ENCODE results near the gene PSMD1. TPM values are rescaled to one million over a fixed set of nuclear protein-coding genes. Genes with fewer than 3 reads are reported as not detected.
A peak's percentile ranks its signal among the peaks of the same experiment; 100 is the strongest.

PSMD1 gene
- total and polyA plus RNA-seq, 2 experiments from 2014 or later = 148 to 177 TPM

DNA sequence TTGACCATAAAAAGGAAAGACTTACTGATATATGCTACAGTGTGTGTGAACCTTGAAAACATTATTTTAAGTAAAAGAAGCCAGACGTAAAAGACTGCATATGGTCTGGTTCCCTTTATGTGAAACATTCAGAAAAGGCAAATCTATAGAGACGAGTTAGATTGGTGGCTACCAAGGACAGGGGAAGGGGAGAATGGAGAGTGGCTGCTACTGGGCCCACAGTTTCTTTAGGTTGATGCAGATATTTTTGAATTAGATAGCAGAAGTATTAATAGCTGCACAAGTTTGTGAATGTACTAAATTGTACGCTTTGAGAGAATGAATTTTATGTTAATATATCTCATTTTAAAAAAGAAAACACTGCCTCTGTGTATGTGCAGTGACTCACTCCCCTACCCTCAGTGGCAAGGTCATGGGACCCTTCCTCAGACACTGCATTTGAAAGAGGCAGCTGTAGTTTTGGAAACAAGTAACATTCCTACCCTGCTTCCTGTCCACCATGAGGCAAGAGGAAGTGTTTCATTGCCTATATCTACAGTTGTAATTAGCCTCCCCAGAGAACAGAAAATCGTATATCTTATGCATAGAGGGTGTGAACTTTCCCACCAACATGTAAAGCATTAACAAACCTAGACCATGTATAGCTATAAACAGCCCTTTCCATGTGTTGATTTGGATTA, 111.9 kb downstream of the PSMD1 start:
- Mint-ChIP-seq H3K36me3 (ENCODE audit: low read depth) (peaks cover 66% of the 10 kb centered on the region), H3K9me3 (no peaks in the 10 kb centered on the region), H3K27me3 (ENCODE audit: insufficient read depth, low read depth, poor library complexity) (no peaks in the 10 kb centered on the region), H3K4me1 (peaks cover under 1% of the 10 kb centered on the region; the same call in 2 of the 3 replicates), H3K4me3 (no peak overlapping the region), H3K27ac (no peak overlapping the region)
- H3K27ac ChIP-seq (ENCODE audit: low read depth) = peak overlapping the region; percentile 67; the same call in 1 of the 2 replicates
- no peak overlapping the region for H2AFZ ChIP-seq
- H3K9me2 ChIP-seq (ENCODE audit: insufficient read depth) = no peaks in the 10 kb centered on the region
- no peaks in the 10 kb centered on the region for H3K27me3 ChIP-seq (ENCODE audit: insufficient read depth)
- peaks cover 23% of the 10 kb centered on the region; the same call in 1 of the 2 replicates for H3K36me3 ChIP-seq (ENCODE audit: insufficient read depth)
- no peaks in the 10 kb centered on the region for H3K79me2 ChIP-seq (replicated peaks; ENCODE audit: insufficient read depth)
- H3K4me1 ChIP-seq (ENCODE audit: insufficient read depth) = peaks cover 11% of the 10 kb centered on the region
- TF ChIP-seq EZH2phosphoT487 (IDR thresholded peaks at IDR 0.05; ENCODE audit: unreplicated experiment) (no peak), STAT1 (IDR thresholded peaks at IDR 0.05; ENCODE audit: unreplicated experiment) (no peak), ZNF331 (CRISPR knock-in tag; IDR thresholded peaks at IDR 0.05; ENCODE audit: low read depth) (no peak), EZH2 (IDR thresholded peaks at IDR 0.05; ENCODE audit: low read depth, unreplicated experiment) (no peak), NANOG (IDR thresholded peaks at IDR 0.05; ENCODE audit: borderline replicate concordance) (no peak), JUNB (IDR thresholded peaks at IDR 0.05; ENCODE audit: unreplicated experiment) (no peak), CTCF (conservative IDR thresholded peaks at IDR 0.05; ENCODE audit: low read depth in 2 of 2) (no peak), POLR2AphosphoS5 (IDR thresholded peaks at IDR 0.05; ENCODE audit: low read depth) (no peak), ZNF114 (CRISPR knock-in tag; IDR thresholded peaks at IDR 0.05) (no peak), ZNF462 (CRISPR knock-in tag; IDR thresholded peaks at IDR 0.05) (no peak), CREB1 (CRISPR knock-in tag; IDR thresholded peaks at IDR 0.05; ENCODE audit: low read depth) (no peak)
- TF ChIP-seq, protein P1, sequence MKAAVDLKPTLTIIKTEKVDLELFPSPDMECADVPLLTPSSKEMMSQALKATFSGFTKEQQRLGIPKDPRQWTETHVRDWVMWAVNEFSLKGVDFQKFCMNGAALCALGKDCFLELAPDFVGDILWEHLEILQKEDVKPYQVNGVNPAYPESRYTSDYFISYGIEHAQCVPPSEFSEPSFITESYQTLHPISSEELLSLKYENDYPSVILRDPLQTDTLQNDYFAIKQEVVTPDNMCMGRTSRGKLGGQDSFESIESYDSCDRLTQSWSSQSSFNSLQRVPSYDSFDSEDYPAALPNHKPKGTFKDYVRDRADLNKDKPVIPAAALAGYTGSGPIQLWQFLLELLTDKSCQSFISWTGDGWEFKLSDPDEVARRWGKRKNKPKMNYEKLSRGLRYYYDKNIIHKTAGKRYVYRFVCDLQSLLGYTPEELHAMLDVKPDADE (IDR thresholded peaks at IDR 0.05) = no peak
- TF ChIP-seq, protein P2, sequence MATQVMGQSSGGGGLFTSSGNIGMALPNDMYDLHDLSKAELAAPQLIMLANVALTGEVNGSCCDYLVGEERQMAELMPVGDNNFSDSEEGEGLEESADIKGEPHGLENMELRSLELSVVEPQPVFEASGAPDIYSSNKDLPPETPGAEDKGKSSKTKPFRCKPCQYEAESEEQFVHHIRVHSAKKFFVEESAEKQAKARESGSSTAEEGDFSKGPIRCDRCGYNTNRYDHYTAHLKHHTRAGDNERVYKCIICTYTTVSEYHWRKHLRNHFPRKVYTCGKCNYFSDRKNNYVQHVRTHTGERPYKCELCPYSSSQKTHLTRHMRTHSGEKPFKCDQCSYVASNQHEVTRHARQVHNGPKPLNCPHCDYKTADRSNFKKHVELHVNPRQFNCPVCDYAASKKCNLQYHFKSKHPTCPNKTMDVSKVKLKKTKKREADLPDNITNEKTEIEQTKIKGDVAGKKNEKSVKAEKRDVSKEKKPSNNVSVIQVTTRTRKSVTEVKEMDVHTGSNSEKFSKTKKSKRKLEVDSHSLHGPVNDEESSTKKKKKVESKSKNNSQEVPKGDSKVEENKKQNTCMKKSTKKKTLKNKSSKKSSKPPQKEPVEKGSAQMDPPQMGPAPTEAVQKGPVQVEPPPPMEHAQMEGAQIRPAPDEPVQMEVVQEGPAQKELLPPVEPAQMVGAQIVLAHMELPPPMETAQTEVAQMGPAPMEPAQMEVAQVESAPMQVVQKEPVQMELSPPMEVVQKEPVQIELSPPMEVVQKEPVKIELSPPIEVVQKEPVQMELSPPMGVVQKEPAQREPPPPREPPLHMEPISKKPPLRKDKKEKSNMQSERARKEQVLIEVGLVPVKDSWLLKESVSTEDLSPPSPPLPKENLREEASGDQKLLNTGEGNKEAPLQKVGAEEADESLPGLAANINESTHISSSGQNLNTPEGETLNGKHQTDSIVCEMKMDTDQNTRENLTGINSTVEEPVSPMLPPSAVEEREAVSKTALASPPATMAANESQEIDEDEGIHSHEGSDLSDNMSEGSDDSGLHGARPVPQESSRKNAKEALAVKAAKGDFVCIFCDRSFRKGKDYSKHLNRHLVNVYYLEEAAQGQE (IDR thresholded peaks at IDR 0.05; ENCODE audit: unreplicated experiment) = no peak
- 0 out of 2 replicates have a peak, but pooled peaks cover 3% of the 10 kb centered on the region for H3F3A ChIP-seq (replicated peaks; ENCODE audit: low read depth)
- DNase-seq (ENCODE audit: low spot score) (no peak), ATAC-seq (no peak)
- no peak overlapping the region for H3K4me2 ChIP-seq
- H4K20me1 ChIP-seq (replicated peaks; ENCODE audit: insufficient read depth) = no peaks in the 10 kb centered on the region; the same call in 1 of the 2 replicates
- no peak overlapping the region for H3K4me3 ChIP-seq

Data from GM23338 (cell line).